Uterus (tissue), 4 donors: Measurements from ENCODE around the gene C9orf40. TPM values are rescaled to one million over a fixed set of nuclear protein-coding genes. Genes with fewer than 3 reads are reported as not detected.

Experiments
- DNase-seq, 2 donors: peaks; one replicate each; pipeline ENCODE4 v3.0.0-alpha.2; 2019 to 2020
- H3K27ac ChIP-seq, 2 donors: fragments of 200-600 bp; sonication (generic); 1 replicate in 1 of 2; 2 replicates in 1 of 2; pipeline ENCODE4 v1.5.1; 2016 to 2018
- H3K27me3 ChIP-seq, 2 donors: fragments of 200-600 bp; sonication (generic); one replicate each; pipeline ENCODE4 v1.5.1; 2018 to 2019; ENCODE audit warnings: control low read depth in 1 of 2
- H3K36me3 ChIP-seq, 2 donors: fragments of 200-600 bp; sonication (generic); one replicate each; pipeline ENCODE4 v1.5.1; 2019; ENCODE audit warnings: control low read depth in 1 of 2
- H3K4me1 ChIP-seq, 2 donors: fragments of 200-600 bp; sonication (generic); one replicate each; pipeline ENCODE4 v1.5.1; 2018 to 2019; ENCODE audit warnings: control low read depth in 1 of 2
- H3K4me3 ChIP-seq, 2 donors: fragments of 200-600 bp; sonication (generic); 1 replicate in 1 of 2; 2 replicates in 1 of 2; pipeline ENCODE4 v1.5.1; 2018 to 2019; ENCODE audit warnings: mild to moderate bottlenecking in 1 of 2
- H3K9me3 ChIP-seq, 2 donors: fragments of 200-600 bp; sonication (generic); one replicate each; pipeline ENCODE4 v1.5.1; 2019; ENCODE audit warnings: control low read depth in 1 of 2
- POLR2A ChIP-seq, 2 donors: fragments of 450-650 bp; IDR thresholded peaks; one replicate each; pipeline ENCODE4 v1.6.1; 2016; ENCODE audit warnings: antibody characterized with exemption in 2 of 2, mild to moderate bottlenecking in 1 of 2, moderate library complexity in 1 of 2
- intact Hi-C: fragments of 100-400 bp; cut with DNase I; formaldehyde crosslinking; loops from one replicate; pipeline ENCODE4 v1.15.1; 2023; ENCODE audit warnings: low total_unique reads
- total RNA-seq, 4 donors: library from RNA; depleted of rRNA in 3 of 4; stranded (reverse); fragments of >200 nt in 3 of 4; gene quantifications; one replicate each; pipeline versions ENCODE4 v1.1.0 to v1.2.4, GENCODE V29; 2014 to 2023
- TF ChIP-seq, protein P1 (sequence below), 4 experiments: fragments of 200-600 bp in 2 of 4; fragments of 450-650 bp in 2 of 4; sonication (generic) in 2 of 4; IDR thresholded peaks; one replicate each; pipeline ENCODE4 v1.5.1; 2016 to 2019; ENCODE audit warnings: antibody characterized with exemption in 4 of 4, mild to moderate bottlenecking in 2 of 4, moderate library complexity in 1 of 4
- donor health status: DM: yes; HTN: yes; CAD: no.

C9orf40 gene
- total RNA-seq, 4 donors from 2014 or later = 2.8 to 17.6 (median 5.6) TPM

DNA sequence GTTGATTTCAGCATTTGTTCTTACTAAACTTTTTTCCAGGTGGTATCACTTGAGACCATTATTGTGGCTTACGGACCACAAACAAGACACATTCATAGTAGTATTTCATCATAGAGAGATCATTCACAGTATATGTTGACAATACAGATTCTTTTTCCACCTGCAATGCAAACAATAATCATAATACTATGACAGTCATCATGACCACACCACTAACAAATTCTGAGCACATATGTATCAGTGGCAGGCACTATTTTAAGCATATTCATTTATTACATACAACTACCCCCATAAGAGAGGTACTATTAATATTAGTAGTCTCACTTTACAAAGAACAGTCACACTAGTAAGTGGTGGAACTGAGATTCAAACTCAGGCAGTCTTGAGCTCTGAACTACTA is 31.0 kb upstream of the C9orf40 start:
- TF ChIP-seq POLR2A (IDR thresholded peaks at IDR 0.05) = no peak
- TF ChIP-seq, protein P1, sequence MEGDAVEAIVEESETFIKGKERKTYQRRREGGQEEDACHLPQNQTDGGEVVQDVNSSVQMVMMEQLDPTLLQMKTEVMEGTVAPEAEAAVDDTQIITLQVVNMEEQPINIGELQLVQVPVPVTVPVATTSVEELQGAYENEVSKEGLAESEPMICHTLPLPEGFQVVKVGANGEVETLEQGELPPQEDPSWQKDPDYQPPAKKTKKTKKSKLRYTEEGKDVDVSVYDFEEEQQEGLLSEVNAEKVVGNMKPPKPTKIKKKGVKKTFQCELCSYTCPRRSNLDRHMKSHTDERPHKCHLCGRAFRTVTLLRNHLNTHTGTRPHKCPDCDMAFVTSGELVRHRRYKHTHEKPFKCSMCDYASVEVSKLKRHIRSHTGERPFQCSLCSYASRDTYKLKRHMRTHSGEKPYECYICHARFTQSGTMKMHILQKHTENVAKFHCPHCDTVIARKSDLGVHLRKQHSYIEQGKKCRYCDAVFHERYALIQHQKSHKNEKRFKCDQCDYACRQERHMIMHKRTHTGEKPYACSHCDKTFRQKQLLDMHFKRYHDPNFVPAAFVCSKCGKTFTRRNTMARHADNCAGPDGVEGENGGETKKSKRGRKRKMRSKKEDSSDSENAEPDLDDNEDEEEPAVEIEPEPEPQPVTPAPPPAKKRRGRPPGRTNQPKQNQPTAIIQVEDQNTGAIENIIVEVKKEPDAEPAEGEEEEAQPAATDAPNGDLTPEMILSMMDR (IDR thresholded peaks at IDR 0.05) = no peak
- intact Hi-C loops = no loop called here
- no peaks in the 10 kb centered on the region for H3K4me1 ChIP-seq

DNA sequence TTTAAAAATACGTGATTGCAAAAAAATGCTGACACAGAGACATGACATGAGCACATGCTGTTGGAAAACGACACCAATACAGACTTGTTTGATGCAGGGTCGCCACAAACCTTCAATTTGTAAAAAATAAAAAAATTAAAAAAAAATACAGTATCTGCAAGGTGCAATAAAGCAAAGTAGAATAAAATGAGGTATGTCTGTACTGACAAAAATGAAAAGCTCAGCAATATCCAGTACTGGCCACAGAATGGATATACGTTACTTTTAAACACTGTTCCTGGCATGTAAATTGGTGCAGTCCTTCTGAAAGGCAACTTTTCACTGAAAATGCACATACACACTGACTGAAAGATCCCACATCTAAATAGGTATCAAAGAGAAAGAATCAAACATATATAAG is 27.1 kb upstream of the C9orf40 start:
- no peak for DNase-seq
- no peak for TF ChIP-seq POLR2A (IDR thresholded peaks at IDR 0.05)
- TF ChIP-seq, protein P1 (IDR thresholded peaks at IDR 0.05) = no peak
- intact Hi-C loops = no loop called here
- H3K4me3 ChIP-seq = no peak overlapping the region
- peaks cover 0 to 11% of the 10 kb centered on the region in 2 donors for H3K9me3 ChIP-seq
- no peak overlapping the region for H3K27ac ChIP-seq
- no peaks in the 10 kb centered on the region for H3K36me3 ChIP-seq
- H3K27me3 ChIP-seq = no peaks in the 10 kb centered on the region
- no peaks in the 10 kb centered on the region for H3K4me1 ChIP-seq

More for the DNA sequence above, 31.0 kb upstream of the C9orf40 start:
- Histone ChIP-seq H3K4me3 (no peak overlapping the region), H3K27ac (no peak overlapping the region), H3K36me3 (no peaks in the 10 kb centered on the region), H3K9me3 (no peaks in the 10 kb centered on the region), H3K27me3 (no peaks in the 10 kb centered on the region)
- no peak for DNase-seq

DNA sequence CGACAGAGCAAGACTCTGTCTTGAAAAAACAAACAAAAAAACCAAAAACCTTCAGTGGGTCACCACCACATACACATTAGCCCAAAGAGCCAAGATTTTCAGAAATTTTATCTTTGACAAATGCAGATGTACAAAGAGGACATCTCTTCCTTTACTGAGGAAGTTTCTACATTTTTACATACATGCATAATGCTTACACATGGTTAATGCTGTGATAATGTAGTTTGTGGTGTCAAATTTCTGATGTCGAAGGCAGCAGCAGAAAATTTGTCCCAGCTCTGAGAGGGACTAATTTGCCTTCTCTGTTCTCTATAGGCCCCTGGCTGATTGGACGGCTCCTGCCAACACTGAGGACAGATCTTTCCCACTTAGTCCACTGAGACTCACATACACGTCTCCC is 24.6 kb upstream of the C9orf40 start:
- intact Hi-C loops = no loop called here
- Histone ChIP-seq H3K4me3 (no peak overlapping the region), H3K27me3 (no peaks in the 10 kb centered on the region), H3K27ac (no peak overlapping the region), H3K36me3 (no peaks in the 10 kb centered on the region), H3K9me3 (peaks cover 0 to 11% of the 10 kb centered on the region in 2 donors), H3K4me1 (no peaks in the 10 kb centered on the region)
- no peak for DNase-seq
- TF ChIP-seq, protein P1 (IDR thresholded peaks at IDR 0.05) = no peak
- no peak for TF ChIP-seq POLR2A (IDR thresholded peaks at IDR 0.05)

DNA sequence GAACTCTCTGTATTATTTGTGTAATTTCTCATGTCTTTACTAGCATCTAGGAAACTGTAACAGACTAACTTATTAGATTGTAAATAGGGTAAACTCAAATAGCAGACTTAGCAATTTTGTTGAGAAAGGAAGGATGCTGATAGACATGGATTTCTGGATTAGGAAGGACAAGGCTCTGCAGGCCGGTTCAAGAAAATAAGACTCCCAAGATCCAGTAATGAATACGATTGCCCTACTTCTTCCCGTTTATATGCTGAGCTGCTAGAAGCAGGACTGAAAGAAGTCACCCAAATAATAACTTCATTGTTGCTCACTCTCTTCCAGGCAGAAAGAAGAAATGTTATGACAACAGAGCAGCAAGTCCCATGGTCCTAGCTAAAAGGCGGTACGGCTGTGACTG is 22.8 kb upstream of the C9orf40 start:
- Histone ChIP-seq H3K36me3 (no peaks in the 10 kb centered on the region), H3K4me3 (no peak overlapping the region), H3K9me3 (peaks cover 0 to 11% of the 10 kb centered on the region in 2 donors), H3K27ac (no peak overlapping the region), H3K27me3 (no peaks in the 10 kb centered on the region), H3K4me1 (no peaks in the 10 kb centered on the region)
- no peak for TF ChIP-seq POLR2A (IDR thresholded peaks at IDR 0.05)
- TF ChIP-seq, protein P1 (IDR thresholded peaks at IDR 0.05) = no peak
- no peak for DNase-seq
- intact Hi-C loops = no loop called here

DNA sequence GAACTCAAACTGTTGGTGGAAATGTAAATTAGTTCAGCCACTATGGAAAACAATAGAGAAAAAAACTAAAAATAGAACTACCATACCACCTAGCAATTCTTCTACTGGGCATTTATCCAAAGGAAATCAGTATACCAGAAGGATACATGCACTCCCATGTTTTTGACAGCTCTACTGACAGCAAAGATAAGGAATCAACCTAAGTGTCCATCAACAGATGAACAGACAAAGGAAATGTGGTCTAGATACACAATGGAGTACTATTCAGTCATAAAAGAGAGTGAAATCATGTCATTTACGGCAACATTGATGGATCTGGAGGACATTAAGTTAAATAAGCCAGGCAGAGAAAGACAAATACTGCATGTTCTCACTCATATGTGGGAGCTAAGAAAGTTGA is 21.8 kb upstream of the C9orf40 start:
- no peak overlapping the region for H3K4me3 ChIP-seq
- no peak overlapping the region for H3K27ac ChIP-seq
- H3K9me3 ChIP-seq = peaks cover 0 to 11% of the 10 kb centered on the region in 2 donors
- H3K27me3 ChIP-seq = no peaks in the 10 kb centered on the region
- DNase-seq = no peak
- intact Hi-C loops = no loop called here
- H3K4me1 ChIP-seq = no peaks in the 10 kb centered on the region
- H3K36me3 ChIP-seq = no peaks in the 10 kb centered on the region
- TF ChIP-seq POLR2A (IDR thresholded peaks at IDR 0.05) = no peak
- TF ChIP-seq, protein P1 (IDR thresholded peaks at IDR 0.05) = no peak
